ENCODE measurements around the gene LAMA3.

- TF ChIP-seq, protein P1, sequence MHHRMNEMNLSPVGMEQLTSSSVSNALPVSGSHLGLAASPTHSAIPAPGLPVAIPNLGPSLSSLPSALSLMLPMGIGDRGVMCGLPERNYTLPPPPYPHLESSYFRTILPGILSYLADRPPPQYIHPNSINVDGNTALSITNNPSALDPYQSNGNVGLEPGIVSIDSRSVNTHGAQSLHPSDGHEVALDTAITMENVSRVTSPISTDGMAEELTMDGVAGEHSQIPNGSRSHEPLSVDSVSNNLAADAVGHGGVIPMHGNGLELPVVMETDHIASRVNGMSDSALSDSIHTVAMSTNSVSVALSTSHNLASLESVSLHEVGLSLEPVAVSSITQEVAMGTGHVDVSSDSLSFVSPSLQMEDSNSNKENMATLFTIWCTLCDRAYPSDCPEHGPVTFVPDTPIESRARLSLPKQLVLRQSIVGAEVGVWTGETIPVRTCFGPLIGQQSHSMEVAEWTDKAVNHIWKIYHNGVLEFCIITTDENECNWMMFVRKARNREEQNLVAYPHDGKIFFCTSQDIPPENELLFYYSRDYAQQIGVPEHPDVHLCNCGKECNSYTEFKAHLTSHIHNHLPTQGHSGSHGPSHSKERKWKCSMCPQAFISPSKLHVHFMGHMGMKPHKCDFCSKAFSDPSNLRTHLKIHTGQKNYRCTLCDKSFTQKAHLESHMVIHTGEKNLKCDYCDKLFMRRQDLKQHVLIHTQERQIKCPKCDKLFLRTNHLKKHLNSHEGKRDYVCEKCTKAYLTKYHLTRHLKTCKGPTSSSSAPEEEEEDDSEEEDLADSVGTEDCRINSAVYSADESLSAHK (tag by site-specific recombination; IDR thresholded peaks at IDR 0.05): no peak
- TF ChIP-seq CTCF (tag by site-specific recombination; IDR thresholded peaks at IDR 0.05) (no peak), ZNF530 (tag by site-specific recombination; IDR thresholded peaks at IDR 0.05; ENCODE audit: low read depth) (no peak)
These were observed 303.1 kb downstream of the LAMA3 start for GRCh38 chr18:23992089-23992940.
